Tongue (tissue), 2 donors: Measurements from ENCODE around the gene CCS. TPM values are rescaled to one million over a fixed set of nuclear protein-coding genes. Genes with fewer than 3 reads are reported as not detected.
"Not testable (repeated sequence)": the region's sequence is repeated elsewhere in the genome, so short reads cannot be mapped to it uniquely, and the experiment has no call there.

Source experiments
- DNase-seq: peaks from one replicate; pipeline ENCODE4 v3.0.0-alpha.2; 2015
- total RNA-seq: library from RNA; depleted of rRNA; stranded (reverse); fragments of >200 nt; gene quantifications from one replicate; pipeline ENCODE4 v1.2.3, GENCODE V29; 2014

Gene CCS
- total RNA-seq, 1 donor from 2014 or later = 33.4 TPM

- DNase-seq = no peak
These were observed 1.8 kb upstream of the CCS start for GRCh38 chr11:66591175-66591574.

DNA sequence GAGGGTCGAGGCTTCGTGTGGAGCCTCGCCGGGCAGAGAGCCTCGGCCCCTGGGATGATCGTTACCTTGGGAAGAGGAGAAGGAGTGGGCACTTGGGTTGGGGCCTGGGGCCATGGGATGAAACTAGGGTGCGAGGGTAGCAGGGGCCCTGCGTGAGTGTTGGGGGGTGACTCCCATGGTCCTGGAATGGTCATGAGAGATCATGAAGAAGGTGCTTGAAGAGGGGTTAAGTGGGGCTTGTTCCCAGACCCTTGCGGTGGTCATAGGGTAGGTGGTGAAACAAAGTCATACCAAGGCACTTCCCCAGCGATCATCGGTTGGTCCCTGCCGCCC is 284 bp downstream of the CCS start:
- no peak for DNase-seq

DNA sequence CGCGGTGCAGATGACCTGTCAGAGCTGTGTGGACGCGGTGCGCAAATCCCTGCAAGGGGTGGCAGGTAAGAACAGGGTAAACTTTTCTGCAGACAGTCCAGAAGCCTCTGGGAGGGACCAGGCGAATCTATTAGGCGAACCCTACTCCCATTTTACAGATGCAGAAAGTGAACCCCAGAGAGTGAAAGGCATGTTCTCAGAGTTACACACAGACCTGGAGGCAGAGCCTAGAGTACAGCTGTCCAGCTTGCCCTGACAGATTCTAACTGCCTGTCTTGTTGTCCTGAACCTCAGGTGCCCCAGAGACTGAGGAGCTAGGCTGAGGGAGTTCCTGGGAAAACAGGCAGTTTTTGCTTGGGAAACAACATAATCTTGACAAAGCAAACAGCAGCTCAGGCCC is 665 bp downstream of the CCS start:
- DNase-seq = no peak

GRCh38 chr11:66595245-66595904 is 2.4 kb downstream of the CCS start:
- DNase-seq = peak; percentile 48

- no peak for DNase-seq
These were observed 6.0 kb downstream of the CCS start for GRCh38 chr11:66598993-66599392.

DNA sequence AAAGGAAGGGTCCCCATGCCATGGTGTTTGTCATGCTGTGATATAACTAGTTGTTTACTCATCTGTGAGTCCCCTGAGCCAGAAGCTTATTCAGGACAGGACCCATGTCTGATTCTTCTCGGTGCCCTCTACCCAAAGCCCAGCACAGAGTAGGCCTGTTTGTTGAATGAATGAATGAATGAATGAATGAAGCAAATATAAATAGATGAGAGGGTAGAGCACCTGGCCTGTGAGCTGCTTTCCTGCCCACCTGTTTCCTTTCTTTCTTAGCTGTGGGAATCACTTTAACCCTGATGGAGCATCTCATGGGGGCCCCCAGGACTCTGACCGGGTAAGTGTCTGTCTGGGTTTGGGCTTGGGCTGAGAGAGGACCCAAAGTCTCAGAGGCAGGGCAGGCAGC is 7.2 kb downstream of the CCS start:
- DNase-seq = no peak

DNA sequence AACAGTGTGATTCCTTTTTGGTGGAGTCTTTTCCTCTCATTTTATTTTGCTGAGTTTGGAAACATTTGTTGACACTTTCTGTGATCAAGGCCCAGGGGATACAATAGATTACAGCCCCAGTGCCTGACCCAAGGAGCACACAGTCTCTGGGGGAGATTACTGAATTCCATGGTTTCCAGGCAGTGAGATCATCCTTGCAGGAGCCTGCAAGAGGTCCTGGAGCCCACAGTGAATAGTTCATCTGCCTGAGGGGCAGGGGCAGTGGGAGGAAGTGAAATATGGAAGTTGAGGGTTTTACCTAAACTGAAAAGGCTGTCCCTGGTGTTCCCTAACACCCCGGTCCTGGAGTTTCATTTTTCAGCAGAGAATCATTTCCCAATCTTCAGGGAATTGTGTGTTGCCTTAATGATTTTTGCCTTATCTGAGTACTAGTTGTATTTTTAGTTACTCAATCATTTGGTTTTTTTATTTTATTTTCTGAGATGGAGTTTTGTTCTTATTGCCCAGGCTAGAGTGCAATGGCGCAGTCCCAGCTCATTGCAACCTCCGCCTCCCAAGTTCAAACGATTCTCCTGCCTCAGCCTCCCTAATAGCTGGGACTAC is 7.7 kb downstream of the CCS start:
- no peak for DNase-seq

GRCh38 chr11:66603072-66603471 is 10.1 kb downstream of the CCS start:
- DNase-seq = no peak

- DNase-seq = no peak
These were observed 11.2 kb downstream of the CCS start for GRCh38 chr11:66604155-66604554.

DNA sequence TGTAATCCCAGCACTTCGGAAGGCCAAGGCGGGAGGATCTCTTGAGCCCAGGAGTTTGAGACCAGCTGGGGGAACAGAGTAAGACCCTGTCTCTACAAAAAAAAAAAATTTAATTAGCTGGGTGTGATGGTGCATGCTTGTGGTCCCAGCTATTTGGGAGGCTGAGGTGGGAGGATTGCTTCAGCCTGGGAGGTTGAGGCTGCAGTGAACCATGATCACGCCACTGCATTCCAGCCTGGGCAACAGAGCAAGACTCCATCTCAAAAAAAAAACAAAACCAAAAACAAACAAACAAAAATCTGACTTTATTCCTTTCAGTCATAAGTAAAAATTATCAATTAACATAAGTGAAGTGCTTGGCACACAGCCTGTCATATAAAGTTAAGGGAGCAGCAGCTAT is 13.6 kb downstream of the CCS start:
- not testable (repeated sequence) for DNase-seq

- peak; percentile 65 for DNase-seq
These were observed 14.3 kb downstream of the CCS start for GRCh38 chr11:66607126-66607834.

DNA sequence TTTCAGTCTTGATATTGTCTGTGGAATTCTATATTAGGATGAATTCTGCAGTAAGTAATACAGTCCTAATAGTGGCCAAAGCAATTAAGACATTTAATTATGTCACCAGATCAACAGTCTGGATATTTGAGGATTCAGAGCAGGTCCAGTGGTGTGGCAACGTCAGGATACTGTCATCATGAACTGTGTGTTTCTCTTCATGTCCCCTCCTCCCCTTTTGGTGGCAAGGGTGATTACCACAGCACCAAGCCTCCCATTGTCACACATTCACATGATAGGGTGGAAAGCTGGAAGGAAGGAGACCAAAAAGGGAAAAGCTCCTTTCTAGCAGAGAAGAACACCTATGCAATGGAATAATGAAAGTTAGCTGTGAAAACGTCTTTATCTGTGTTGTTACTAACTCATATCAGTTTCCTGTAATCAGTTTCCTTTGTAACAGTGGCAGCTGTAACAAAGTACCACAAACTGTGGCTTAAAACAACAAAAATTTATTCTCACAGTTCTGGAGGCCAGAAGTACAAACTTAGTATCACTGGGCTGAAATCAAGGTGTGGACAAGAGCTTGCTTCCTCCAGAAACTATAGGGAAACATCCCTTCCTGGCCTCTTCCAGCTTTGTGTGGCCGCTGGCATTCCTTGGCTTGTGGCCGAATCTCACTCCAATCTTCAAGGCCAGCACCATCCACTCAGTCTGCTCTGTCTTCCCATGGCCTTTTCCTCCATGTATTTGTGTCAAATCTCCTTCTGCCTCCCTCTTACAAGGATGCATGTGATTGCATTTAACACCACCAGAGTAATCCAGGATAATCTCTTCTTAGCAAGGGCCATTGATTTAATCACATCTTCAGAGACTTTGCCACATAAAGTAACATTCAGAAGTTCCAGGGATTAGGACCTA is 17.0 kb downstream of the CCS start:
- DNase-seq = no peak

GRCh38 chr11:66612458-66612857 is 19.5 kb downstream of the CCS start:
- no peak for DNase-seq

DNA sequence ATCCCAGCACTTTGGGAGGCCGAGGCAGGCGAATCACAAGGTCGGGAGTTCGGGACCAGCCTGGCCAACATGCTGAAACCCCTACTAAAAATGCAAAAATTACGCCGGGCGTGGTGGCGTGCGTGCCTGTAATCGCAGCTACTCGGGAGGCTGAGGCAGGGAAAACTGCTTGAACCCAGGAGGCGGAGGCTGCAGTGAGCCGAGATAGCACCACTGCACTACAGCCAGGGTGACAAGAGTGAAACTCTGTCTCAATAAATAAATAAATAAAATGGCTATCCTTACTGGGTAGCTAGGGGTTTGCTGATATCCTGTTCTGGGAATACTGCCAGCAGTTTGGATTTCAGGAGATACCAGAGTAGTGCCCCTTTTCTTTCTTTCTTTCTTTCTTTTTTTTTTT is 21.1 kb downstream of the CCS start:
- no peak for DNase-seq

DNA sequence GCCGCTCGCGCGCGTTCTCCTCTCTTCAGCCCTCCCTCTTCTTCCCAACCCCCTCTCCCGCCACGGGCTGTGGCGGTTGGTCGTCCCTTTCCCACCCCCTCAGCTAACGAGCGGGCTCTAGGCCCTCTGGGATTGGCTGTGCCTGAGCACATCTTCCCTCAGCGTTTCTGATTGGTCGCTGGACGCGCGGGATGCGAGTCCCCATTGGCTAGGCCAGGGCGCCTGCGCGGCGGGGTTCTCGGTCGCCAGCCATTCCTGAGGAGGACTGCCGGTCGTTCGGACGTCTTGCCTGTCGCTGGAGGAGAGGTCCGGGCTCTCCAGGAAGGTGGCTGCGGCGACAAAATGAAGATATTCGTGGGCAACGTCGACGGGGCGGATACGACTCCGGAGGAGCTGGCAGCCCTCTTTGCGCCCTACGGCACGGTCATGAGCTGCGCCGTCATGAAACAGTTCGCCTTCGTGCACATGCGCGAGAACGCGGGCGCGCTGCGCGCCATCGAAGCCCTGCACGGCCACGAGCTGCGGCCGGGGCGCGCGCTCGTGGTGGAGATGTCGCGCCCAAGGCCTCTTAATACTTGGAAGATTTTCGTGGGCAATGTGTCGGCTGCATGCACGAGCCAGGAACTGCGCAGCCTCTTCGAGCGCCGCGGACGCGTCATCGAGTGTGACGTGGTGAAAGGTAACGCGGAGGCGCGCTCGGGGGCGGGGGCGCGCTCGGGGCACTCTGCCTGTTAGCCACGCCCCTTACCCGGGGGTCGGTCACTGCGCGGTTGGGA is 23.6 kb downstream of the CCS start, which contains the start of gene RBM14:
Gene RBM14, plus strand, starts transcription at position 252 of the 776 bp plus-strand sequence. Its CDS starts 91 bp downstream, at position 343.
- DNase-seq = peak; percentile 100

DNA sequence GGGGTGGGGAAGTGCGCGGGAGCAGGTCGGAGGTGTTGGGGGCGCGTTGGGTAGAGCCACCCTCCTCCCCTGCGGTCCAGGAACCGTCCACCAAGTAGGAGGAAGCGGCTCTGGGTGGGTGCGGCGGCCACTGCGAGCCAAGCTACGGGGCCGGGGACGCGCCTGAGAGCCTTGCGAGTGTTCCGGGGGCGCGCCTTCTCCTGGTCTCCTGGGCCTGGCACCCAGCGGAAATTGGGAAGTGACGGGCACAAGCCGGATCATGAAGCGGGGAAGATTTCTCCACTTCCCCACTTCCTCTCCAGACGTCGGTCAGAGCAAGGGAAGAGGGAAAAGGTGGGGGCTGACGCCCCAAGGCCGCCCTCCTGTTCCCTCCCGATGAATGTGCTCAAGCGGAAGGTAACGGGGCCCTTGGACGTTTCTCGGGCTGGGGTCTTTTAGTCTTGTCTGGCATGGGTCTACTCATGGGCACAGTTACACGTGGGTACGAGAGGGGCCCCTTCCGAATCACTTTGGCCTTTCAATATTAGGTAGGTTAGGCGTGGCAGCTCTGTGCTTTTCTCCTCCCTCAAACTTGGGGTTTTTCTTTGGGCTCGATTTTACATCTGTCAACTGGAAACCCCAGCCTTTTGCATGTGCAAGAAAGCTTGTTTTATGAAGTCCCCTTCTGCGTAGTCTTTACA is 24.3 kb downstream of the CCS start:
- DNase-seq = no peak

GRCh38 chr11:66619080-66619554 is 26.1 kb downstream of the CCS start:
- peak; percentile 78 for DNase-seq

- no peak for DNase-seq
These were observed 31.5 kb downstream of the CCS start for GRCh38 chr11:66624450-66624849.

DNA sequence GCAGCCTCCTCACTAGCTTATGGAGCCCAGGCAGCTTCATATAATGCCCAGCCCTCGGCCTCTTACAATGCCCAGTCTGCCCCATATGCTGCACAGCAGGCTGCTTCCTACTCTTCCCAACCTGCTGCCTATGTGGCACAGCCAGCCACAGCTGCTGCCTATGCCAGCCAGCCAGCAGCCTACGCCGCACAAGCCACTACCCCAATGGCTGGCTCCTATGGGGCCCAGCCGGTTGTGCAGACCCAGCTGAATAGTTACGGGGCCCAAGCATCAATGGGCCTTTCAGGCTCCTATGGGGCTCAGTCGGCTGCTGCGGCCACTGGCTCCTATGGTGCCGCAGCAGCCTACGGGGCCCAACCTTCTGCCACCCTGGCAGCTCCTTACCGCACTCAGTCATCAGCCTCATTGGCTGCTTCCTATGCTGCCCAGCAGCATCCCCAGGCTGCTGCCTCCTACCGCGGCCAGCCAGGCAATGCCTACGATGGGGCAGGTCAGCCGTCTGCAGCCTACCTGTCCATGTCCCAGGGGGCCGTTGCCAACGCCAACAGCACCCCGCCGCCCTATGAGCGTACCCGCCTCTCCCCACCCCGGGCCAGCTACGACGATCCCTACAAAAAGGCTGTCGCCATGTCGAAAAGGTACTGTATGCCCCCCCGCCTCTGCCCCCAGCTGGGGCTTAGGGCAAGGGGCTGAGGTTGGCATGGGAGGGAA is 32.2 kb downstream of the CCS start:
- no peak for DNase-seq

- DNase-seq = no peak
These were observed 32.8 kb downstream of the CCS start for GRCh38 chr11:66625752-66626149.
